Cardiac muscle cell (in vitro differentiated cells and primary cell): ENCODE results near the gene C16orf89. TPM values are rescaled to one million over a fixed set of nuclear protein-coding genes. Genes with fewer than 3 reads are reported as not detected.
A peak's percentile ranks its signal among the peaks of the same experiment; 100 is the strongest.

ENCODE experiments used
- DNase-seq, 2 donors: peaks; one replicate each; pipeline versions ENCODE4 v3.0.0 to v3.0.0-alpha.2; 2010 to 2017; ENCODE audit warnings: low read depth in 1 of 2, low spot score in 1 of 2
- H3K27ac ChIP-seq: fragments of 200-600 bp; sonication (generic); 2 replicates; pipeline ENCODE4 v1.5.1; 2016
- H3K27me3 ChIP-seq: fragments of 200-600 bp; sonication (generic); 2 replicates; pipeline ENCODE4 v1.6.0; 2016; ENCODE audit warnings: control low read depth
- H3K36me3 ChIP-seq: fragments of 200-600 bp; sonication (generic); 2 replicates; pipeline ENCODE4 v1.5.1; 2016; ENCODE audit warnings: control low read depth
- H3K4me1 ChIP-seq: fragments of 200-600 bp; sonication (generic); 2 replicates; pipeline ENCODE4 v1.8.1; 2017; ENCODE audit warnings: low read depth, mild to moderate bottlenecking, mixed run types
- H3K4me3 ChIP-seq: fragments of 200-600 bp; sonication (generic); 2 replicates; pipeline ENCODE4 v1.5.1; 2016; ENCODE audit warnings: mild to moderate bottlenecking
- H3K9me3 ChIP-seq: fragments of 200-600 bp; sonication (generic); 2 replicates; pipeline ENCODE4 v1.5.1; 2017; ENCODE audit warnings: low read depth, mild to moderate bottlenecking, control low read depth
- polyA plus RNA-seq: library from polyadenylated mRNA; unstranded; fragments of >200 nt; fragmentation: Nextera tagmentation; extraction: Ambion mirVana; gene quantifications from 2 replicates; pipeline ENCODE4 v1.2.1, GENCODE V29; 2016
- total RNA-seq: library from RNA; depleted of rRNA; stranded (reverse); fragments of >200 nt; gene quantifications from 2 replicates; pipeline ENCODE4 v1.2.3, GENCODE V29; 2016
- TF ChIP-seq, protein P1 (sequence below): IDR thresholded peaks from 2 replicates; pipeline ENCODE4 v1.5.1; 2012; ENCODE audit warnings: low read depth, mild to moderate bottlenecking, low read length

Gene C16orf89
- total and polyA plus RNA-seq, 2 experiments from 2014 or later = 0.62 TPM; not detected in 1

DNA sequence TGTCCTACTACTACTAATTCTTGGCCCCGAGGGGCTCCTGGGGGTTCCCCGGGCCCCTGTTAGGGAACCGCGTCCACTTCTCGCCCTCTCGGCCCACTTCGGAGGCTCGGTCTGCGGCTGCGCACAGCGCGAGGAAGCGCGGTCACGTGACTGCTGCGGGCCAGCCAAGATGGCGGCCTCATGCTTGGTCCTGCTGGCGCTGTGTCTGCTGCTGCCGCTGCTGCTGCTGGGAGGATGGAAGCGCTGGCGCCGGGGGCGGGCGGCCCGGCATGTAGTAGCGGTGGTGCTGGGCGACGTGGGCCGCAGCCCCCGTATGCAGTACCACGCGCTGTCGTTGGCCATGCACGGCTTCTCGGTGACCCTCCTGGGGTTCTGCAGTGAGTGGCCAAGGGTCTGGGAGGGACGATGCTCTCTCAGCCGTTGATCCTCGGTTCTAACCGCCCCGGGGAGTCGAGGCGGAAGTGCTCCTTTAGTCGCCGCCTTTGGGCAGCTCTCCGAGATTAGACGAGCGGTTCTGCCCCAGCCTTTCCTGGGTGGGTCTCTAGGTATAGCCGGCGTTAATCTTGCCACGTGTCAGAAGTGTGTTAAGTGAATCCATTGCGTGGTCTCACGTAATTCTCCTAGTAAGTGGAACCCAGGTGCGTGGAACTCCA lies 6.1 kb upstream of the C16orf89 start, which contains the start of gene ALG1:
Gene ALG1, plus strand, starts transcription at position 163 of the 653 bp plus-strand sequence. Its CDS starts 7 bp downstream, at position 170.
- H3K27me3 ChIP-seq = no peaks in the 10 kb centered on the region
- peak within 1 kb of the TSS; percentile 78 for H3K27ac ChIP-seq
- peak; percentile 89 to 92 for DNase-seq
- peak within 1 kb of the TSS; percentile 81 for H3K4me3 ChIP-seq
- no peaks in the 10 kb centered on the region for H3K36me3 ChIP-seq
- H3K9me3 ChIP-seq = no peaks in the 10 kb centered on the region
- TF ChIP-seq, protein P1, sequence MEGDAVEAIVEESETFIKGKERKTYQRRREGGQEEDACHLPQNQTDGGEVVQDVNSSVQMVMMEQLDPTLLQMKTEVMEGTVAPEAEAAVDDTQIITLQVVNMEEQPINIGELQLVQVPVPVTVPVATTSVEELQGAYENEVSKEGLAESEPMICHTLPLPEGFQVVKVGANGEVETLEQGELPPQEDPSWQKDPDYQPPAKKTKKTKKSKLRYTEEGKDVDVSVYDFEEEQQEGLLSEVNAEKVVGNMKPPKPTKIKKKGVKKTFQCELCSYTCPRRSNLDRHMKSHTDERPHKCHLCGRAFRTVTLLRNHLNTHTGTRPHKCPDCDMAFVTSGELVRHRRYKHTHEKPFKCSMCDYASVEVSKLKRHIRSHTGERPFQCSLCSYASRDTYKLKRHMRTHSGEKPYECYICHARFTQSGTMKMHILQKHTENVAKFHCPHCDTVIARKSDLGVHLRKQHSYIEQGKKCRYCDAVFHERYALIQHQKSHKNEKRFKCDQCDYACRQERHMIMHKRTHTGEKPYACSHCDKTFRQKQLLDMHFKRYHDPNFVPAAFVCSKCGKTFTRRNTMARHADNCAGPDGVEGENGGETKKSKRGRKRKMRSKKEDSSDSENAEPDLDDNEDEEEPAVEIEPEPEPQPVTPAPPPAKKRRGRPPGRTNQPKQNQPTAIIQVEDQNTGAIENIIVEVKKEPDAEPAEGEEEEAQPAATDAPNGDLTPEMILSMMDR = no peak
- no peaks in the 10 kb centered on the region for H3K4me1 ChIP-seq

DNA sequence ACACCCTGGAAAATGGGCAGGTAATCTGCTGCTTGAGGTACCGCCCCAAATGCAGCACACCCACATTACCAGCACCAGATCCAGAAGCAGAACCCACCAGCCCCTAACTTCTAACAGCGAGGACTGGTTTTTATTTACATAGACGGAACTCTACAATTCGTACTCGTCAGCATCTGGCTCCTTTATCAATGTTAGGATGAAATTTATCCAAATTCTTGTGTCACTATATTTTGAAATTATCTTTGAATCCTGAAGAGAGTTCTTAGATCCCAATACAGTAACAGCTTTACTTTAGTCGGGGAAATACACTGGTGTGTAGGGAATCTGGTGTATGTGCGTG lies 5.6 kb upstream of the C16orf89 start:
- no peaks in the 10 kb centered on the region for H3K27me3 ChIP-seq
- H3K9me3 ChIP-seq = no peaks in the 10 kb centered on the region
- H3K27ac ChIP-seq = peak overlapping the region; percentile 78
- H3K4me3 ChIP-seq = no peak overlapping the region
- no peaks in the 10 kb centered on the region for H3K36me3 ChIP-seq
- H3K4me1 ChIP-seq = no peaks in the 10 kb centered on the region
- DNase-seq = no peak
- TF ChIP-seq, protein P1 = no peak

DNA sequence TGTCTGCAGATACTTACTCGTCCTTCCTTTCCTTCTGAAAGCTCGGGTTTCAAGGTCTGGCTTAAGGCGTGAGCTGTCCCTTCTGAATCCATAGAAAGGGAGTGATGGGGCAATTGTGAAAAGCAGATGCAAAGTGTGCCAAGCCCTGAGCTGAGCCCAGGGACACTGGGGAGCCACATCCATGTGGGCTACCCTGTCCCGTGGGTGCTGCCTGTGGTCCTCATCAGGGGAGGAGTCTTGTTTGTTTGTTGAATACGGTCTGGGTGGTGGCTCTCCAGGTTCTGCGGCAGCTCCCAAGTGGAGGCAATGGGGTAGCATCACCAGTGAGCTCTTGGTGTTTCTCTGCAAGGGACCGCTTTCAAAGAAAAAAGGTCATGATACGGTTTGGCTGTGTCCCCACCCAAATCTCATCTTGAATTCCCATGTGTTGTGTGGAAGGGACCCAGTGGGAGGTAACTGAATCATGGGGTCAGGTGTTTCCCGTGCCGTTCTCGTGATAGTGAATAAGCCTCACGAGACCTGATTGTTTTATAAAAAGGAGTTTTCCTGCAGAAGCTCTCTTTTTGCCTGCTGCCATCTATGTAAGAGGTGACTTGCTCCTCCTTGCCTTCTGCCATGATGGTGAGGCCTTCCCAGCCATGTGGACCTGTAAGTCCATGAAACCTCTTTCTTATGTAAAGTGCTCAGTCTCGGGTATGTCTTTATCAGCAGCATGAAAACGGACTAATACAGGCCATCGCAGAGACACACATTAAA lies 4.9 kb upstream of the C16orf89 start:
- Histone ChIP-seq H3K27ac (no peak overlapping the region), H3K9me3 (no peaks in the 10 kb centered on the region), H3K27me3 (no peaks in the 10 kb centered on the region), H3K4me3 (no peak overlapping the region), H3K4me1 (no peaks in the 10 kb centered on the region), H3K36me3 (no peaks in the 10 kb centered on the region)
- DNase-seq = no peak
- TF ChIP-seq, protein P1 = no peak

DNA sequence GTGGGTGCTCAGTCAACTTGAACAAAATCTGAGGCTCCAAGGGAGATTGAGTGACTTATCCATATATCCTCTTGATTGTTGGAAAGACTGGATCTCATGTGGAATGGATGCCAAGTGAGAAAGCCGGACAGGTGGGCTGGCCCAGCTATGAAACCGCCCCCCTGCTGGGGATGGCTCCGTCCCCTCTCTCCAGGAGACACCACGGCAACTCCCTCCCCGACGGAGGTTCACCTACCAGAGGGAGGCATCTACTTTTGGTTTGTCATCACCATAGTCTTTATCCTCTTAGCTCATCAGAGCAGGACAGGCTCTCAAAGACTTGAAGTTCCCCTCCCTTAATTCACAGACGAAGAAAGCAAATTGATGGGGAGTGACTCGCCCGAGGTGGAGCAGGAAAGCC lies 4.1 kb upstream of the C16orf89 start:
- no peaks in the 10 kb centered on the region for H3K27me3 ChIP-seq
- TF ChIP-seq, protein P1 = no peak
- no peaks in the 10 kb centered on the region for H3K36me3 ChIP-seq
- H3K4me1 ChIP-seq = no peaks in the 10 kb centered on the region
- no peak overlapping the region for H3K27ac ChIP-seq
- no peaks in the 10 kb centered on the region for H3K9me3 ChIP-seq
- H3K4me3 ChIP-seq = no peak overlapping the region
- no peak for DNase-seq

DNA sequence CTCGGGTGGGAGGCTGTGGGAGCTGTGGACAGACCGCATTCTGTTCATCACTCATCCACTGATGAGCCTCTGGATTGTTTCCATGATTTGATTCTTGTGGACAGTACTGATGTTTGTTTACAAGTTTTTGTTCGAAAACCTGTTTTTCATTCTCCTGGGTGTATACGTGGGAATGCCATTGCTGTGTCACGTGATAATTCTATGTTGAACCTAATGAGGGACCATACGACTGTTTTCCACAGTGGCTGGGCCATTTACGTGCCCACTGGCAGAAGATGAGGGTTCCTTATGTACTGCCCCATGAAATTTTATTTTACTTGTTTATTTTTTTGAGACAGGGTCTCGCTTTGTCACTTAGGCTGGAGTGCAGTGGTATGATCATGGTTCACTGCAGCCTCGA lies 3.3 kb upstream of the C16orf89 start:
- H3K4me3 ChIP-seq = no peak overlapping the region
- TF ChIP-seq, protein P1 = no peak
- H3K27ac ChIP-seq = no peak overlapping the region
- H3K27me3 ChIP-seq = no peaks in the 10 kb centered on the region
- no peaks in the 10 kb centered on the region for H3K36me3 ChIP-seq
- DNase-seq = no peak
- no peaks in the 10 kb centered on the region for H3K9me3 ChIP-seq
- no peaks in the 10 kb centered on the region for H3K4me1 ChIP-seq
